Measurements from ENCODE around the gene AKAP6.

DNA sequence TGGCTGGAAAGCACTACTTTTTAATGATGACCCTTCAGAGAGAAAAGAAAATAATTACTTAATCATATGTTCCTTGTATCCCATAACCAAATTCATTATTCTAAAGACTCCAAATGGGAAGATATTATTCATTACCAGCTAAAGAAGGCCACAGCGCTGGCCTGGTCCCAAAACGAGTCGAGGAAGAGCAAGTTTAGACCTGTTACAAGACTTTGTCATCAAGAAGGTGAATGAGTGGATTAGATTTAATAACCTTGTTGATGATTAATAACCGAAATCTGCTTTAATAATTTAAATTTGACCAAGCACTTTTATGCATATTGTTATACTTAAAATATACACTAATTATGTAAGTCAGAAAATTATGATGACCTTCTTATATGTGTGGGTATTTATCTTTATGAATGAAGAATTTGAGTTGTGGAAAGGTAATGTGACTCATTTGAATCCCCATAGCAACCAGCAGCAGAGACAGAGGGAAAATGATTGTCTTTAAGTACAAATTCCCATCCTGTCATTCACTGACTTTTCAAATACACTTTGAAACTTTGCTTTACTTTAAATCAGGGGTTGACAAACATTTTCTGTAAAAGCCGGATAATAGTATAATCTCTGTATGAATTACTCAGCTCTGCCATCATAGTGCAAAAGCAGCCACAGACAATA lies 409.2 kb downstream of the AKAP6 start:
- TF ChIP-seq, protein P1, sequence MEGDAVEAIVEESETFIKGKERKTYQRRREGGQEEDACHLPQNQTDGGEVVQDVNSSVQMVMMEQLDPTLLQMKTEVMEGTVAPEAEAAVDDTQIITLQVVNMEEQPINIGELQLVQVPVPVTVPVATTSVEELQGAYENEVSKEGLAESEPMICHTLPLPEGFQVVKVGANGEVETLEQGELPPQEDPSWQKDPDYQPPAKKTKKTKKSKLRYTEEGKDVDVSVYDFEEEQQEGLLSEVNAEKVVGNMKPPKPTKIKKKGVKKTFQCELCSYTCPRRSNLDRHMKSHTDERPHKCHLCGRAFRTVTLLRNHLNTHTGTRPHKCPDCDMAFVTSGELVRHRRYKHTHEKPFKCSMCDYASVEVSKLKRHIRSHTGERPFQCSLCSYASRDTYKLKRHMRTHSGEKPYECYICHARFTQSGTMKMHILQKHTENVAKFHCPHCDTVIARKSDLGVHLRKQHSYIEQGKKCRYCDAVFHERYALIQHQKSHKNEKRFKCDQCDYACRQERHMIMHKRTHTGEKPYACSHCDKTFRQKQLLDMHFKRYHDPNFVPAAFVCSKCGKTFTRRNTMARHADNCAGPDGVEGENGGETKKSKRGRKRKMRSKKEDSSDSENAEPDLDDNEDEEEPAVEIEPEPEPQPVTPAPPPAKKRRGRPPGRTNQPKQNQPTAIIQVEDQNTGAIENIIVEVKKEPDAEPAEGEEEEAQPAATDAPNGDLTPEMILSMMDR (IDR thresholded peaks at IDR 0.05), result no peak
- TF ChIP-seq POLR2A (IDR thresholded peaks at IDR 0.05), result no peak
- TF ChIP-seq POLR2AphosphoS5 (IDR thresholded peaks at IDR 0.05), result no peak
